Activated CD8-positive, alpha-beta memory T cell treated with anti-CD3 and anti-CD28 coated beads, Interleukin-2, amount 10 ng/mL, durations not matched to agents 7 days and 5 days (primary cell): ENCODE results near the gene KCNK17. TPM values are rescaled to one million over a fixed set of nuclear protein-coding genes. Genes with fewer than 3 reads are reported as not detected.

Experiments used
- ATAC-seq: fragments of 150-1000 bp; cut with Tn5 transposase; one replicate; pipeline ENCODE4 v1.10.0; 2021; ENCODE audit warnings: moderate library complexity
- CTCF ChIA-PET: fragments of 350-600 bp; sonication (Branson Sonifier 250); formaldehyde crosslinking; loops from one replicate; lab custom pipeline; 2021; ENCODE audit warnings: antibody characterized with exemption; lab: Charles Lee
- DNase-seq: peaks from one replicate; pipeline ENCODE4 v3.0.0-alpha.2; 2020
- H3K27ac Mint-ChIP-seq: one replicate; pipeline ENCODE4 v1.8.0; 2021; ENCODE audit warnings: mild to moderate bottlenecking, mixed read lengths
- H3K27me3 Mint-ChIP-seq: one replicate; pipeline ENCODE4 v1.8.0; 2021; ENCODE audit warnings: mixed read lengths
- H3K36me3 Mint-ChIP-seq: one replicate; pipeline ENCODE4 v1.8.0; 2021; ENCODE audit warnings: mild to moderate bottlenecking, mixed read lengths
- H3K4me1 Mint-ChIP-seq: one replicate; pipeline ENCODE4 v1.8.0; 2021; ENCODE audit warnings: mixed read lengths
- H3K4me3 Mint-ChIP-seq: one replicate; pipeline ENCODE4 v1.8.0; 2021; ENCODE audit warnings: mild to moderate bottlenecking, moderate library complexity, mixed read lengths
- H3K9me3 Mint-ChIP-seq: one replicate; pipeline ENCODE4 v1.8.0; 2022; ENCODE audit warnings: low read depth, mixed read lengths
- total RNA-seq, 2 experiments: library from RNA; stranded (reverse); gene quantifications; one replicate each; pipeline ENCODE4 v1.2.3, GENCODE V29; 2021

Gene KCNK17, protein sequence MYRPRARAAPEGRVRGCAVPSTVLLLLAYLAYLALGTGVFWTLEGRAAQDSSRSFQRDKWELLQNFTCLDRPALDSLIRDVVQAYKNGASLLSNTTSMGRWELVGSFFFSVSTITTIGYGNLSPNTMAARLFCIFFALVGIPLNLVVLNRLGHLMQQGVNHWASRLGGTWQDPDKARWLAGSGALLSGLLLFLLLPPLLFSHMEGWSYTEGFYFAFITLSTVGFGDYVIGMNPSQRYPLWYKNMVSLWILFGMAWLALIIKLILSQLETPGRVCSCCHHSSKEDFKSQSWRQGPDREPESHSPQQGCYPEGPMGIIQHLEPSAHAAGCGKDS
- not detected for total RNA-seq

DNA sequence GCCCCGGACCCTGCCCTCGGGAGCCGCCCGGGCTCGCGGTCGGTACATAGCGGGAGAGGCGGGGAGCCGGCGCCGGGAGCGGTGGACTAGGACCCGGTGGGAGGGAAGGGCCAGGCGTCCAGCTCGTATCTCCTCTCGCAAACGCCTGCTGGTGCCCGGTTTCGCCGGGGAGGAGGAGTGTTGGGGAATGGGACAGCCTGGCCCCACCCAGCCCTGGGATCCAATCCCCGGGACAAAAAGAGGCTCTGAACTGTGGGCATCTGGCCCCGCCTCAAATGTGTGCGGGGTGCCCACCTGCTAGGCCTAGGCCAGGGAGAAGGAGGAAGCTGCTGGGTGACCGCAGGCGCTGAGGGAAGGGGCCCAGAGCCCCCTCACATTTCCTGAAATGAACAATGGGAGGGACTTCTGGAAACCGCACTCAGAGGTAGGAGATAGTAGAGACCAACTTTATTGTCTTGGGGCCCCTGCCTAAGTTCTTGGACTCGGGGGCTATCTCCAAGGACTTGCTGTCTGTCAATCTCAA lies at the start of gene KCNK17:
KCNK17 (minus strand) TSS at position 147 of the 523 bp plus-strand sequence; CDS start at position 48, 99 bp downstream.
- H3K4me3 Mint-ChIP-seq = no peak within 1 kb of the TSS
- peaks cover 5% of the 10 kb centered on the region for H3K4me1 Mint-ChIP-seq
- CTCF ChIA-PET = no interaction called here
- peaks cover 66% of the 10 kb centered on the region for H3K27me3 Mint-ChIP-seq
- no peaks in the 10 kb centered on the region for H3K36me3 Mint-ChIP-seq
- DNase-seq (no peak), ATAC-seq (peak; percentile 10)
- no peak within 1 kb of the TSS for H3K27ac Mint-ChIP-seq
- no peaks in the 10 kb centered on the region for H3K9me3 Mint-ChIP-seq

DNA sequence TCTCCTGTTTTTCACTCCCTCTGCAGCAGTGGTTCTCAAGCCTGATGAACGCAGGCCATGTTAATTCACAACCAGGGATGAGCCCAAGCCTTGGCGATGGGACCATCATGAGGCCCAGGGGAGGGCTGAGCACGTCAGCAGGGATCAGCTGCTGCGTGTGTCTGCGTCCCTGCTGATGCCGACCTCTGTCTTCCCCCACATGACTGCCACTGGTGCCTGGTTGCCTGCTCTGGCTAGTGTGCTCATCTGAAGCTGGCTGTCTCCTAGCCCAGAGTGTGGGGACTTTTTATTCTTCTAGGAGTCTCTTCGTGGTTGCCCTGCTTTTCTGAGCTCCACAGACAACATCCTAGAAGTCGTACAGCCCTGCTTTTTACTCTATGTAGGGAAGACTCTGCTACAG lies 49.1 kb upstream of the KCNK17 start:
- H3K27ac Mint-ChIP-seq = no peak overlapping the region
- no peaks in the 10 kb centered on the region for H3K27me3 Mint-ChIP-seq
- H3K36me3 Mint-ChIP-seq = no peaks in the 10 kb centered on the region
- no peak overlapping the region for H3K4me3 Mint-ChIP-seq
- no peaks in the 10 kb centered on the region for H3K4me1 Mint-ChIP-seq
- ATAC-seq (no peak), DNase-seq (no peak)
- CTCF ChIA-PET = interaction anchor here (1.2 to 1.8 kb wide), 2 partner anchors 9 to 11 kb away, joined by 4 read pairs; no protein-coding TSS in a partner anchor
- no peaks in the 10 kb centered on the region for H3K9me3 Mint-ChIP-seq

DNA sequence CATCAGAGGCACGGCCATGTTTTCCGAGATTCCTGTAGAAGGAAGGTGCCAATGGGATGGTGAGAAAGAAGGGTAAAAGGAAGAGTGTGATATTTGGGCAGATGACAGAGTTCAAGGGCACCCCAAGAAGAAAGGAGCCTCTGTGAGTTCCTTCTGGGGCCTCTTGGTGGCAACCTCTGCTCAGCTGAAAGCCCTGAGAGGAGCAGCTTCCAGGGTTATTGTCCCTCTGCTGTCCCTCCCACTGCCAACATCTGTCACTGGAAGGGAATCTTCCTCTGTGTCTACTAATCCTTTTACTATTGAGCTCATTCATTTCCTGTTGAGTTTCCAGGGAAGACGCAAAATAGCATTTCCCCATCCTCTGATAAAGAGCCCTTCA lies 48.3 kb upstream of the KCNK17 start:
- H3K4me1 Mint-ChIP-seq = no peaks in the 10 kb centered on the region
- ATAC-seq (no peak), DNase-seq (no peak)
- no peaks in the 10 kb centered on the region for H3K9me3 Mint-ChIP-seq
- no peaks in the 10 kb centered on the region for H3K27me3 Mint-ChIP-seq
- CTCF ChIA-PET = interaction anchor here (0.8 to 2.2 kb wide), 9 partner anchors 8 to 504 kb away, joined by 3 to 5 read pairs (median 3); no protein-coding TSS in a partner anchor
- H3K4me3 Mint-ChIP-seq = no peak overlapping the region
- no peak overlapping the region for H3K27ac Mint-ChIP-seq
- H3K36me3 Mint-ChIP-seq = no peaks in the 10 kb centered on the region

DNA sequence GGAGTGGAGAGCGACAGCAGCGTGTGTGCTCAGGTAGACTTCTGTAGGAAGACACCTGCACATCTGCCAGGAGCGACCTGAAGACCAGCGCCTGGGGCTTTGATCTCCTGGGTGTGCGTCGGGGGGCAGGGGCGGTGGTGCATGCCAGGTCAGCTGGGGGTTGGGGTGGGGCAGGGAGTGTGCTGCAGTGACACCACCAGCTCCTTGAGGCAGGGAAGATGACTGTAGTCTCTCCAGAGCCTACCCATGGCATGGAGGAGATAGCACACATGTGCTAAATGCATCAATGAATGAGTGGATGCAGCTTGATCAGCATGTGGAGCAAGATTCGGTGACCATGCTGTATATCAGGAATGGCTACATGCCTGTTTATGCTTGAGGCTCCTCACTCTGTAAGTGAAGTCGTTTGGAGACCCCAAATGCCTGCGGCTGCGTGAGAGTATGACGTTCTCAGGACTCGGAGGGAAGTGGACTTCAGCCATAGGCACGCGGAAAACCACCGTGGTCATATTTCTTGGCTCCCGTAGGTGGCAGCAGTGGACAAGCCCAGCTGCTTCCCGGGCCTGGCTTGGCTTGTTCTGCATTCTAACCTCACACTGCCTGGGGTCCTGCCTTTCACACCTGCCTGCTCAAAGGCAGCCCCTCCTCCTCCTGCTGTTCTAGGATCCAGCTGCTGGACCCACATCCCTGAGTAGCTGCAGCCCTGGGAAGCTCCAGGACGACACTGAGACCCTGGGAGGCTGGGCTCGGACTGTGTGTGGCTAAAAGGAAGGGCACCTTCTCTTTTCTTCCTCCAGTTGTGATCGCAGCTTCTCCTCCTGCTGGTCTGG lies 47.7 kb upstream of the KCNK17 start:
- Mint-ChIP-seq H3K9me3 (no peaks in the 10 kb centered on the region), H3K27ac (no peak overlapping the region), H3K36me3 (no peaks in the 10 kb centered on the region), H3K4me1 (no peaks in the 10 kb centered on the region), H3K27me3 (no peaks in the 10 kb centered on the region), H3K4me3 (no peak overlapping the region)
- ATAC-seq = peak; percentile 68
- peak; percentile 66 for DNase-seq
- CTCF ChIA-PET = interaction anchor here (0.7 to 2.2 kb wide), 10 partner anchors 8 to 1526 kb away, joined by 3 to 5 read pairs (median 3); no protein-coding TSS in a partner anchor

DNA sequence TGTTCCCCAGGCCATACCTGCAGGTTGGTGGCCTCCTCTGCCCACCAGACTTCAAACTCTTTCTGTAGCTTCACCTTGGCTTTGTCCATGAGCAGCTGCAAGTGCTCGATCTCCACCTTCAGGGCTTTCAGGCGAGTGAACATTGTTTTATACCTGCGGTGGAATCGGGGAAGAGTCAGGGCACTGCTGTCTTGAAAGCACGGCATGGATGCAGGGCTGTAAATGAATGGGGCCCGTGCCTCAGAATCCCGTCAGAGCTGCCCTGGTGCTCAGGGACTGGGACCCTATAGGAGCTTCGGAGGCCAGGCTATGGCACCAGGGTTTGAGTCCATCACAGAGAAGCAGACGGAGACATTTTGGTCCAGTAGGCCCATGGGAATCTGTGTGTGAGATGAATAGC lies 46.2 kb upstream of the KCNK17 start:
- Mint-ChIP-seq H3K4me3 (no peak overlapping the region), H3K27me3 (no peaks in the 10 kb centered on the region), H3K9me3 (no peaks in the 10 kb centered on the region), H3K4me1 (no peaks in the 10 kb centered on the region), H3K36me3 (no peaks in the 10 kb centered on the region), H3K27ac (no peak overlapping the region)
- ATAC-seq = no peak
- DNase-seq = no peak
- CTCF ChIA-PET = no interaction called here

DNA sequence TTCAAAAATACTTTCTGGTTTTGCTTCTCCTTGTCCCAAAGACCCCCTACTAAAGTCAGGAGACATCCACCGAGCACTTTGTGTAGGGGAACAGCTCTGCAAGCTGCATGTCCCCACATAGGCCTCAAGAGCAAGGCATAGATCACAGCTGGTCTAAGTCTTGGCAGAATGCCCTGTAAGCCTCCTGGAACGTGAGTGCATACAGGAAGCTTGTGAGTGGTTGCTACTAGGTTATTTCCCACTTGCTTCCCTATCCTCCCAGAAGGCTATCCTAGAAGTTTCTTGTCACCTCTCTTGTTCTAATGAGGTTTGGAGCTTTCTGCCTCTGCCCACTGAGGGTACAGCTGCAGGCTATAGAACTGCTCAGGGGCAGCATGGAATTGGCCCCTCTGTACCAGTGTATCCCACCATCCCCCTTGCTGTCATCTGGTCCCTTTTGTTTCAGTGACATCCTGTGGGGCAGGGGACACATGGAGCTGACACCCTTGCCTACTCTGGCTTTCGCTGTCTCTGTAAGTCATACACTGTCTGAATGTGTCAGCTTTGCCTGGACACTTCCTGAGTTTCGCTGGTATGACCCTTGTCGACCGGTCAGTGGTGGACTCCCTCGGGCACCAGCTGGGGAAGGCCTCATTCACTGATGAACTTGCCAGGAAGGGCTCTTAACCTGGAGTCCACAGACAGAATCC lies 43.9 kb upstream of the KCNK17 start:
- CTCF ChIA-PET = no interaction called here
- DNase-seq (no peak), ATAC-seq (no peak)
- Mint-ChIP-seq H3K9me3 (no peaks in the 10 kb centered on the region), H3K4me3 (no peak overlapping the region), H3K36me3 (no peaks in the 10 kb centered on the region), H3K27ac (no peak overlapping the region), H3K27me3 (no peaks in the 10 kb centered on the region), H3K4me1 (no peaks in the 10 kb centered on the region)

DNA sequence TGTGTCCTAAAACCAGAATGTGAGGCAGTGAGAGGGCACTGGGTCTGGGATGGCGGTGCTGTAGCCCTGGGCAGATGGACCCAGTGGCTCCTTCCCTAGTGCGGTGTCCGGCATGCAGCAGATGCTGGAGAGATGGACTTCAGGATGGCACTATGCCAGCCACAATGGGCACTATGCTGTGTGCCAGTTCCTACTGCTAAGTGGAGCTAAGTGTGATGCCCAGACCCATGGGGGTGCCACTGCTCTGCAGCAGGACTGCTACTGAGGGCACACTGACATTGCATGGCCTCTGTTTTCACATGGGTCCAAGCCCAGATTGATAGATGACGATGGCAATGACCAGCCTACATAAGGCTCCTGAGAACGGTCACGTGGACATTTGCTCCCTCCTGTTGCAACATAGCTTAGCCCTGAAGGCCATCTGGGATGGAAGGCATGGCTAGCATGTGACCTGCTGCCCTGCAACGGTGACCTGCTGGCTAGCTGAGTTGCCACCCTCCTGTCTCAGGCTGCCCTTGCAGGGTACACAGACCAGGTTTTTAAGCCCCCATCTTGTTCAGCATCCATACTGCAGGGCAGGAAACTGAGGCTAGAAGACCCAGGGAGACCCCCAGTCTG lies 39.6 kb upstream of the KCNK17 start:
- Mint-ChIP-seq H3K36me3 (no peaks in the 10 kb centered on the region), H3K4me3 (no peak overlapping the region), H3K27me3 (no peaks in the 10 kb centered on the region), H3K4me1 (no peaks in the 10 kb centered on the region), H3K27ac (no peak overlapping the region), H3K9me3 (no peaks in the 10 kb centered on the region)
- DNase-seq = no peak
- CTCF ChIA-PET = interaction anchor here (1.5 to 1.6 kb wide), 2 partner anchors 9 to 10 kb away, joined by 4 read pairs; no protein-coding TSS in a partner anchor
- no peak for ATAC-seq

DNA sequence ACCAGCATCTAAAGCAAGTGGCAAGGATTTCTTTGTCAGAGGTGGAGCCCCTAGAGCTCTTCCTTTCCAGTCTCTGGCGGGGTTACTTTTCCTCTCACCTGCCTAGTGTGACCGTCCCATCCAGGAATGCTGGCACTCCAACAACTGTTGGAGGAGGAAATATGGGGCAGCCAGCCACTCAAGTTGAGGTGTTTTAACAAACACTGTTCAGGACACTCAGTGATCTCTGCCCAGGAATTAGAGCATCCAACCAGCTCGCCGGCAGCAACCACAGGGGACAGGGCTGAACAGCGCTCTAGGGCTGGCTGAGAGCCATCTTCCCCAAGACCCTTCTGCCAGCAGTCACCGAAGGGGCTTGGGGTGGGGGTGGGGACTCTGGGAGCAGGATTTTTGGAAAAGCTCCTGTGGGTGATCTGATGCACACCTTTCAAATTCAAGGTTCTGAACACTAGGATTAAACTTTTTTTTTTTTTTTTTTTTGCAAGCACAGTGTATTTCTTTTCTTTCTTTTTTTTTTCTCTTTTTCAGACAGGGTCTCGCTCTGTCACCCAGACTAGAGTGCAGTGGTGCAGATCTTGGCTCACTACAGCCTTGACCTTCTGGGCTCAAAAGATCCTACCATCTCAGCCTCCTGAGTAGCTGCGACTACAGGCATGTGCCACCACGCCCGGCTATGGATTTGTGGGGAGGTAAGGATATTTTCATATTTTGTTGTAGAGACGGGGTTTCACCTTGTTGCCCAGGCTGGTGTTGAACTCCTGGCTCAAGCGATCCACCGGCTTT lies 36.7 kb upstream of the KCNK17 start:
- CTCF ChIA-PET = no interaction called here
- Mint-ChIP-seq H3K4me3 (no peak overlapping the region), H3K27ac (no peak overlapping the region), H3K36me3 (no peaks in the 10 kb centered on the region), H3K27me3 (peaks cover 4% of the 10 kb centered on the region), H3K4me1 (no peaks in the 10 kb centered on the region), H3K9me3 (no peaks in the 10 kb centered on the region)
- DNase-seq (no peak), ATAC-seq (no peak)

DNA sequence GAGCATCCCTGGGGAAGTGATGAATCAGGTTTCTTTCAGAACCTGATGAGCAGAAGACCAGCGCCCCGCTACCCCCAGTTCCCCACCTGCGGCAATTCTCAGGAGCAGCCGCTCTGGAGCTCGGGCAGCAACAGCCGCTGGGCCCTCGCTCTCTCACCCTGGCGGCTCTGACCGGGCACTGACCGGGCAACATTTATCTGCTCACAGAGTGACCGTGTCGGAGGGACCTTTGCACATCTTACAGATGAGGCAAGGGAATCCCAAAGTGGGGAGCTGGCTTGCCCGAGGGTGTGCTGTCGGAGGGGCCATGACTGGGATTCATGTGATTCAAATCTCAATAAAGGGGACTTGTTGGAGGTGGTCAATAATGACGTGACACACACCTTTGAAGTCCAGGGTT lies 34.5 kb upstream of the KCNK17 start:
- Mint-ChIP-seq H3K4me1 (no peaks in the 10 kb centered on the region), H3K4me3 (no peak overlapping the region), H3K27me3 (peaks cover 4% of the 10 kb centered on the region), H3K36me3 (no peaks in the 10 kb centered on the region), H3K27ac (no peak overlapping the region), H3K9me3 (no peaks in the 10 kb centered on the region)
- DNase-seq (no peak), ATAC-seq (no peak)
- CTCF ChIA-PET = interaction anchor here (1.7 kb wide), 1 partner anchor 11 kb away, joined by 4 read pairs; no protein-coding TSS in a partner anchor

DNA sequence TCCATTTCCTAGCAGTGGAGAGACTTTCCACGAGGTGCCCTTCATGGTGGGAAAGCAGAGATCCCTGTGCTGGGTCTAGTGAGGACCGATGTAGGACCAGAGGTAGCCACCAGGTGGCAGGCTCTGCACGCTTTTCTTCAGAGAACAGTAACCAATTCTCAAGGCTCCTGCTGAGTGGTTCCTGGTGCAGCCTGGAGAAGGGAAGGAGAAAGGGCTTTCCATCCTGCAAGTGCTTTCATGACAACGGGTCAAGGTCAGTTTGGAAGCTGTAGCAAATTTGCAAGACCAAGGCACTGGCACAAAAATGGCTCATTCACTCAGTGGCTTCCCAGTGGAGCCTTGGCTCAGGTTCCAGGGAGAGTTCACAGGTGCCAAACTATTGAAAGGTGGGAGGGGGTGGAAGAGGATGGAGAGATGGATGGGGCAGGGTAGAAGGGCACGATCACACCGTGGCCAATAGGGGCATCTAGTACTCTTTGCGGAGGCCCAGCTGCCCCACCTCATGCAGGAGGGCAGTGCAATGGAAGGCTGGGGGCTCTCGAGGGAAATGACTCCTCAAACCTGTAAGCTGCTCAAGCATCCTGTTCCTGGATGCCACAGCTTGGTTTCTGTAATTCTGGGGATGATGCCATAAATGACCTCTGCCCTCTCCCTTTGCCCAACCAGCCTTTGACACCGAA lies 33.8 kb upstream of the KCNK17 start:
- peak; percentile 69 for DNase-seq
- Mint-ChIP-seq H3K4me3 (no peak overlapping the region), H3K9me3 (no peaks in the 10 kb centered on the region)

DNA sequence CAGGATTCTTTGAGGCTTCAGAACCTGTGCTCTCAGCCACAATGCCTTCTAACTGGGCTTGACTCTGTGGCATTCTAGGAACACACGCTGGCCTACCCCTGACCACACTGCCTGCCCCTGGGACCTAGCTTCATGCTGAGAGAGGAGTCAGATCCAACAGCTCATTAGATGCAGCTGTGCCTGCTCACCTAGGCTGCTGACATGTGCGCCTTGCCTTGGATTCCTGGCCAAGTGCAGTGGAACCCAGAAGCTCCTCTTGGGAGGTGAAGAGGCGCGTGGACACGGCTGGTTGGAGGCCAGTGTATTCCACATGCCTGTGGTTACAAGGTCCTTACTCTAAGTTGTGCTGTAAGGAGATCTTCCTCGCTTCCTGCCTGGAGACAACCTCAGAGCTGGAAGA lies 33.0 kb upstream of the KCNK17 start:
- no peak overlapping the region for H3K27ac Mint-ChIP-seq
- H3K27me3 Mint-ChIP-seq = peaks cover 4% of the 10 kb centered on the region
- CTCF ChIA-PET = interaction anchor here (1.2 kb wide), 1 partner anchor 39 kb away, joined by 3 read pairs; no protein-coding TSS in a partner anchor
- no peaks in the 10 kb centered on the region for H3K9me3 Mint-ChIP-seq
- ATAC-seq (no peak), DNase-seq (no peak)
- no peak overlapping the region for H3K4me3 Mint-ChIP-seq
- no peaks in the 10 kb centered on the region for H3K36me3 Mint-ChIP-seq
- H3K4me1 Mint-ChIP-seq = peaks cover 4% of the 10 kb centered on the region

More for the DNA sequence above, 33.8 kb upstream of the KCNK17 start:
- Mint-ChIP-seq H3K36me3 (no peaks in the 10 kb centered on the region), H3K4me1 (peaks cover 2% of the 10 kb centered on the region), H3K27ac (no peak overlapping the region), H3K27me3 (peaks cover 4% of the 10 kb centered on the region)
- peak; percentile 64 for ATAC-seq
- CTCF ChIA-PET = interaction anchor here (1.7 kb wide), 1 partner anchor 10 kb away, joined by 4 read pairs; no protein-coding TSS in a partner anchor
